GM18909 (cell line): Measurements from ENCODE around the gene CENPU.
A peak's percentile ranks its signal among the peaks of the same experiment; 100 is the strongest.
"Not testable (repeated sequence)": the region's sequence is repeated elsewhere in the genome, so short reads cannot be mapped to it uniquely, and the experiment has no call there.

ENCODE experiments used
- ATAC-seq: cut with Tn5 transposase; IDR thresholded peaks from one replicate; pipeline ENCODE4 v1.9.1; 2021; ENCODE audit warnings: mild to moderate bottlenecking; ENCODE audit not compliant: unreplicated experiment, poor library complexity

The CENPU gene

GRCh38 chr4:184733654-184734524 is at the start of gene CENPU:
CENPU (minus strand) TSS chr4:184734096; CDS start chr4:184734062, 34 bp downstream.
- ATAC-seq, result peak; percentile 93

GRCh38 chr4:184782731-184783373 is 49.0 kb upstream of the CENPU start:
- ATAC-seq, result no peak

- not testable (repeated sequence) for ATAC-seq
Observed at GRCh38 chr4:184779160-184779559, 45.3 kb upstream of the CENPU start.

GRCh38 chr4:184778325-184778724 is 44.4 kb upstream of the CENPU start:
- ATAC-seq, result no peak

- ATAC-seq, result no peak
Observed at GRCh38 chr4:184776821-184777220, 42.9 kb upstream of the CENPU start.

- ATAC-seq, result no peak
Observed at GRCh38 chr4:184775854-184776555, 42.1 kb upstream of the CENPU start.

- no peak for ATAC-seq
Observed at GRCh38 chr4:184774152-184774551, 40.3 kb upstream of the CENPU start.

GRCh38 chr4:184771416-184771815 is 37.5 kb upstream of the CENPU start:
- no peak for ATAC-seq

- no peak for ATAC-seq
Observed at GRCh38 chr4:184769141-184769765, 35.4 kb upstream of the CENPU start.

GRCh38 chr4:184768296-184768695 is 34.4 kb upstream of the CENPU start:
- ATAC-seq, result no peak

GRCh38 chr4:184766446-184766845 is 32.5 kb upstream of the CENPU start:
- no peak for ATAC-seq

GRCh38 chr4:184765473-184766340 is 31.8 kb upstream of the CENPU start:
- no peak for ATAC-seq

GRCh38 chr4:184764601-184765000 is 30.7 kb upstream of the CENPU start:
- no peak for ATAC-seq

- ATAC-seq, result no peak
Observed at GRCh38 chr4:184763150-184763780, 29.4 kb upstream of the CENPU start.

GRCh38 chr4:184762100-184762499 is 28.2 kb upstream of the CENPU start:
- peak; percentile 95 for ATAC-seq

GRCh38 chr4:184760681-184761080 is 26.8 kb upstream of the CENPU start:
- ATAC-seq, result no peak

GRCh38 chr4:184757810-184758209 is 23.9 kb upstream of the CENPU start:
- no peak for ATAC-seq

- ATAC-seq, result no peak
Observed at GRCh38 chr4:184756399-184756798, 22.5 kb upstream of the CENPU start.

GRCh38 chr4:184755278-184755677 is 21.4 kb upstream of the CENPU start:
- ATAC-seq, result no peak
